Measurements from ENCODE around the gene USP24.
"Not testable (repeated sequence)": the region's sequence is repeated elsewhere in the genome, so short reads cannot be mapped to it uniquely, and the experiment has no call there.

The USP24 gene

GRCh38 chr1:55033265-55033614 lies 181.9 kb downstream of the USP24 start:
- no peak for DNase-seq

GRCh38 chr1:55031098-55031497 lies 184.1 kb downstream of the USP24 start:
- DNase-seq, result not testable (repeated sequence)

- DNase-seq, result not testable (repeated sequence)
These were observed 188.5 kb downstream of the USP24 start for GRCh38 chr1:55026682-55027081.

- DNase-seq, result not testable (repeated sequence)
These were observed 191.0 kb downstream of the USP24 start for GRCh38 chr1:55024163-55024562.

- peak; percentile 66 for DNase-seq
These were observed 193.1 kb downstream of the USP24 start for GRCh38 chr1:55021942-55022546.

- DNase-seq, result no peak
These were observed 196.8 kb downstream of the USP24 start for GRCh38 chr1:55018395-55018794.

Data from right kidney (tissue), 1 donor.